WTC11 (cell line): Measurements from ENCODE around the gene BFSP1.

Source experiments
- FOXJ3 ChIP-seq: sonication (generic); formaldehyde crosslinking; IDR thresholded peaks from 2 replicates; pipeline ENCODE4 v1.9.0; 2021; ENCODE audit warnings: missing genetic modification reagents, mild to moderate bottlenecking, borderline replicate concordance
- JUN ChIP-seq: sonication (generic); formaldehyde crosslinking; IDR thresholded peaks from 2 replicates; pipeline ENCODE4 v1.8.0; 2023; ENCODE audit warnings: mild to moderate bottlenecking, missing genetic modification reagents
- NR1H2 ChIP-seq: sonication (generic); formaldehyde crosslinking; IDR thresholded peaks from 2 replicates; pipeline ENCODE4 v1.9.0; 2021; ENCODE audit warnings: mild to moderate bottlenecking, moderate library complexity, missing genetic modification reagents
- NR2C2 ChIP-seq: sonication (generic); formaldehyde crosslinking; IDR thresholded peaks from 2 replicates; pipeline ENCODE4 v1.8.0; 2022; ENCODE audit warnings: mild to moderate bottlenecking, missing genetic modification reagents
- SP1 ChIP-seq: sonication (generic); formaldehyde crosslinking; conservative IDR thresholded peaks from 2 replicates; pipeline ENCODE4 v1.8.1; 2022; ENCODE audit warnings: missing genetic modification reagents
- TEAD4 ChIP-seq: sonication (generic); formaldehyde crosslinking; IDR thresholded peaks from 2 replicates; pipeline ENCODE4 v1.8.0; 2022; ENCODE audit warnings: mild to moderate bottlenecking, missing genetic modification reagents
- ZNF138 ChIP-seq: sonication (generic); formaldehyde crosslinking; conservative IDR thresholded peaks from 2 replicates; pipeline ENCODE4 v1.8.1; 2022; ENCODE audit warnings: mild to moderate bottlenecking, moderate library complexity, missing genetic modification reagents
- ZNF263 ChIP-seq: sonication (generic); formaldehyde crosslinking; IDR thresholded peaks from 2 replicates; pipeline ENCODE4 v1.8.1; 2022; ENCODE audit warnings: low read depth, mild to moderate bottlenecking, moderate library complexity, missing genetic modification reagents
- TF ChIP-seq, protein P1 (sequence below): sonication (generic); formaldehyde crosslinking; IDR thresholded peaks from 2 replicates; pipeline ENCODE4 v1.8.1; 2023; ENCODE audit warnings: mild to moderate bottlenecking, missing genetic modification reagents
- TF ChIP-seq, protein P2 (sequence below): fragments of 200-600 bp; IDR thresholded peaks from 2 replicates; pipeline ENCODE4 v1.8.0; 2022; ENCODE audit warnings: antibody characterized with exemption
- TF ChIP-seq, protein P3 (sequence below): sonication (generic); formaldehyde crosslinking; IDR thresholded peaks from 2 replicates; pipeline ENCODE4 v1.8.1; 2023; ENCODE audit warnings: mild to moderate bottlenecking, moderate library complexity, missing genetic modification reagents
- TF ChIP-seq, protein P4 (sequence below): sonication (generic); formaldehyde crosslinking; IDR thresholded peaks from 2 replicates; pipeline ENCODE4 v1.8.0; 2022; ENCODE audit warnings: mild to moderate bottlenecking, missing genetic modification reagents
- TF ChIP-seq, protein P5 (sequence below): sonication (generic); formaldehyde crosslinking; IDR thresholded peaks from 2 replicates; pipeline ENCODE4 v1.8.0; 2022; ENCODE audit warnings: mild to moderate bottlenecking, missing genetic modification reagents

DNA sequence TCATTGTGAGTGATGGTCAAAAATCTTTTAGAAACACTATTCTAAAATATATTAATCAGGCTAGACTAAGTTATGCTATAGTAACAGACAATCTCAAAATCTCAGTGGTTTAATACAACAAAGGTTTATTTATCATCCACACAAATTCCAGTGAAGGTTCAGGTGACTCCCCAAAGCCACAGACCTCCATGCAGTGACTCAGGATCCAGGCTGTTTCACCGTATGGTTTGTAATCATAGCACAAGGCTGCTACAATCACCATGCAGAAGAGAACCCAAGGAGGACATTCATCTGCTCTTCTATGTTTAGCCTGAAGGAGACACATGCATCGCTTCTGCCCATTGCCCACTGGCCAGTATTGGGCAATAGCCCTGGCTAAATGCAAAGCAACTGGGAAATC, 46.2 kb downstream of the BFSP1 start:
- TF ChIP-seq, protein P1, sequence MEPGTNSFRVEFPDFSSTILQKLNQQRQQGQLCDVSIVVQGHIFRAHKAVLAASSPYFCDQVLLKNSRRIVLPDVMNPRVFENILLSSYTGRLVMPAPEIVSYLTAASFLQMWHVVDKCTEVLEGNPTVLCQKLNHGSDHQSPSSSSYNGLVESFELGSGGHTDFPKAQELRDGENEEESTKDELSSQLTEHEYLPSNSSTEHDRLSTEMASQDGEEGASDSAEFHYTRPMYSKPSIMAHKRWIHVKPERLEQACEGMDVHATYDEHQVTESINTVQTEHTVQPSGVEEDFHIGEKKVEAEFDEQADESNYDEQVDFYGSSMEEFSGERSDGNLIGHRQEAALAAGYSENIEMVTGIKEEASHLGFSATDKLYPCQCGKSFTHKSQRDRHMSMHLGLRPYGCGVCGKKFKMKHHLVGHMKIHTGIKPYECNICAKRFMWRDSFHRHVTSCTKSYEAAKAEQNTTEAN (CRISPR knock-in tag) = no peak
- TF ChIP-seq SP1 (CRISPR knock-in tag) (no peak), JUN (CRISPR knock-in tag) (no peak), ZNF138 (CRISPR knock-in tag) (no peak), NR1H2 (CRISPR knock-in tag) (no peak), ZNF263 (CRISPR knock-in tag) (no peak), NR2C2 (no peak), FOXJ3 (CRISPR knock-in tag) (no peak), TEAD4 (CRISPR knock-in tag) (no peak)
- TF ChIP-seq, protein P2, sequence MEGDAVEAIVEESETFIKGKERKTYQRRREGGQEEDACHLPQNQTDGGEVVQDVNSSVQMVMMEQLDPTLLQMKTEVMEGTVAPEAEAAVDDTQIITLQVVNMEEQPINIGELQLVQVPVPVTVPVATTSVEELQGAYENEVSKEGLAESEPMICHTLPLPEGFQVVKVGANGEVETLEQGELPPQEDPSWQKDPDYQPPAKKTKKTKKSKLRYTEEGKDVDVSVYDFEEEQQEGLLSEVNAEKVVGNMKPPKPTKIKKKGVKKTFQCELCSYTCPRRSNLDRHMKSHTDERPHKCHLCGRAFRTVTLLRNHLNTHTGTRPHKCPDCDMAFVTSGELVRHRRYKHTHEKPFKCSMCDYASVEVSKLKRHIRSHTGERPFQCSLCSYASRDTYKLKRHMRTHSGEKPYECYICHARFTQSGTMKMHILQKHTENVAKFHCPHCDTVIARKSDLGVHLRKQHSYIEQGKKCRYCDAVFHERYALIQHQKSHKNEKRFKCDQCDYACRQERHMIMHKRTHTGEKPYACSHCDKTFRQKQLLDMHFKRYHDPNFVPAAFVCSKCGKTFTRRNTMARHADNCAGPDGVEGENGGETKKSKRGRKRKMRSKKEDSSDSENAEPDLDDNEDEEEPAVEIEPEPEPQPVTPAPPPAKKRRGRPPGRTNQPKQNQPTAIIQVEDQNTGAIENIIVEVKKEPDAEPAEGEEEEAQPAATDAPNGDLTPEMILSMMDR = no peak
- TF ChIP-seq, protein P3, sequence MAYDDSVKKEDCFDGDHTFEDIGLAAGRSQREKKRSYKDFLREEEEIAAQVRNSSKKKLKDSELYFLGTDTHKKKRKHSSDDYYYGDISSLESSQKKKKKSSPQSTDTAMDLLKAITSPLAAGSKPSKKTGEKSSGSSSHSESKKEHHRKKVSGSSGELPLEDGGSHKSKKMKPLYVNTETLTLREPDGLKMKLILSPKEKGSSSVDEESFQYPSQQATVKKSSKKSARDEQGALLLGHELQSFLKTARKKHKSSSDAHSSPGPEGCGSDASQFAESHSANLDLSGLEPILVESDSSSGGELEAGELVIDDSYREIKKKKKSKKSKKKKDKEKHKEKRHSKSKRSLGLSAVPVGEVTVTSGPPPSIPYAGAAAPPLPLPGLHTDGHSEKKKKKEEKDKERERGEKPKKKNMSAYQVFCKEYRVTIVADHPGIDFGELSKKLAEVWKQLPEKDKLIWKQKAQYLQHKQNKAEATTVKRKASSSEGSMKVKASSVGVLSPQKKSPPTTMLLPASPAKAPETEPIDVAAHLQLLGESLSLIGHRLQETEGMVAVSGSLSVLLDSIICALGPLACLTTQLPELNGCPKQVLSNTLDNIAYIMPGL (CRISPR knock-in tag) = no peak
- TF ChIP-seq, protein P4, sequence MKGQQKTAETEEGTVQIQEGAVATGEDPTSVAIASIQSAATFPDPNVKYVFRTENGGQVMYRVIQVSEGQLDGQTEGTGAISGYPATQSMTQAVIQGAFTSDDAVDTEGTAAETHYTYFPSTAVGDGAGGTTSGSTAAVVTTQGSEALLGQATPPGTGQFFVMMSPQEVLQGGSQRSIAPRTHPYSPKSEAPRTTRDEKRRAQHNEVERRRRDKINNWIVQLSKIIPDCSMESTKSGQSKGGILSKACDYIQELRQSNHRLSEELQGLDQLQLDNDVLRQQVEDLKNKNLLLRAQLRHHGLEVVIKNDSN (CRISPR knock-in tag) = no peak
- TF ChIP-seq, protein P5, sequence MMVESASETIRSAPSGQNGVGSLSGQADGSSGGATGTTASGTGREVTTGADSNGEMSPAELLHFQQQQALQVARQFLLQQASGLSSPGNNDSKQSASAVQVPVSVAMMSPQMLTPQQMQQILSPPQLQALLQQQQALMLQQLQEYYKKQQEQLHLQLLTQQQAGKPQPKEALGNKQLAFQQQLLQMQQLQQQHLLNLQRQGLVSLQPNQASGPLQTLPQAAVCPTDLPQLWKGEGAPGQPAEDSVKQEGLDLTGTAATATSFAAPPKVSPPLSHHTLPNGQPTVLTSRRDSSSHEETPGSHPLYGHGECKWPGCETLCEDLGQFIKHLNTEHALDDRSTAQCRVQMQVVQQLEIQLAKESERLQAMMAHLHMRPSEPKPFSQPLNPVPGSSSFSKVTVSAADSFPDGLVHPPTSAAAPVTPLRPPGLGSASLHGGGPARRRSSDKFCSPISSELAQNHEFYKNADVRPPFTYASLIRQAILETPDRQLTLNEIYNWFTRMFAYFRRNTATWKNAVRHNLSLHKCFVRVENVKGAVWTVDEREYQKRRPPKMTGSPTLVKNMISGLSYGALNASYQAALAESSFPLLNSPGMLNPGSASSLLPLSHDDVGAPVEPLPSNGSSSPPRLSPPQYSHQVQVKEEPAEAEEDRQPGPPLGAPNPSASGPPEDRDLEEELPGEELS (CRISPR knock-in tag) = no peak
